NT2/D1 (cell line): Measurements from ENCODE around the gene PDCL3.

ENCODE experiments used
- YY1 ChIP-seq: IDR thresholded peaks from 2 replicates; pipeline ENCODE4 v1.6.1; 2011; ENCODE audit not compliant: insufficient read length, insufficient read depth
- ZNF274 ChIP-seq: IDR thresholded peaks from 2 replicates; pipeline ENCODE4 v1.6.1; 2011; ENCODE audit warnings: mild to moderate bottlenecking, low read depth, low read length

DNA sequence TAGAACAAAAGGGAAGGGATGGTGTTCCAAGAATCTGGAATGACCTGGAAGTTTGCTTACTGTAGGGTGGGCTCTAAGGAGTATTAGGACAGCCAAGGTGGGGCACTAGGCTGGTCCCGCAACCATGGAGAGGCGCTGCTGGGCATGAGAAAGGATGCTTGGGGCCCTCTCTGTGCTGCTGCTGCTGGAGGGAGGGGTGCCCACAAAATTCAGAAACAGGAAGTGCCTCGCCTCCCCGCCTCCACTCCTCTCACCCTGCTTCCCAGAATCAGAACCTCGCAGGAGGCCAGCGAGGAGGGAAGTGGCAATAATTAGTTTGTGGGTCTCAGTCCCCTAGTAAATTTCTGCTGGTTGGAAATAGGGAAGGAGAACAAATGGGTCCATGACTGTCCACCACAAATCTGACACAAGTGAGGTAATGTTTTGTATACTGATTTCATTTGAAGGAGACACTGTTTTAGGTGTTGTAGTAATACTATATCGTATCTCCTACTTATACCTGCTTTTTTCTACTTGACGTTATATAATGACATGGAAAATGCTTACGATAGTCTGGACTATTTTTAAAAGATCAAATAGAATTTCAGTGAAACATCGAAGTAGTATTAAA lies 7.9 kb upstream of the PDCL3 start:
- TF ChIP-seq YY1 (no peak), ZNF274 (no peak)
